ENCODE data around the gene RNF151.
A peak's percentile ranks its signal among the peaks of the same experiment; 100 is the strongest.

DNA sequence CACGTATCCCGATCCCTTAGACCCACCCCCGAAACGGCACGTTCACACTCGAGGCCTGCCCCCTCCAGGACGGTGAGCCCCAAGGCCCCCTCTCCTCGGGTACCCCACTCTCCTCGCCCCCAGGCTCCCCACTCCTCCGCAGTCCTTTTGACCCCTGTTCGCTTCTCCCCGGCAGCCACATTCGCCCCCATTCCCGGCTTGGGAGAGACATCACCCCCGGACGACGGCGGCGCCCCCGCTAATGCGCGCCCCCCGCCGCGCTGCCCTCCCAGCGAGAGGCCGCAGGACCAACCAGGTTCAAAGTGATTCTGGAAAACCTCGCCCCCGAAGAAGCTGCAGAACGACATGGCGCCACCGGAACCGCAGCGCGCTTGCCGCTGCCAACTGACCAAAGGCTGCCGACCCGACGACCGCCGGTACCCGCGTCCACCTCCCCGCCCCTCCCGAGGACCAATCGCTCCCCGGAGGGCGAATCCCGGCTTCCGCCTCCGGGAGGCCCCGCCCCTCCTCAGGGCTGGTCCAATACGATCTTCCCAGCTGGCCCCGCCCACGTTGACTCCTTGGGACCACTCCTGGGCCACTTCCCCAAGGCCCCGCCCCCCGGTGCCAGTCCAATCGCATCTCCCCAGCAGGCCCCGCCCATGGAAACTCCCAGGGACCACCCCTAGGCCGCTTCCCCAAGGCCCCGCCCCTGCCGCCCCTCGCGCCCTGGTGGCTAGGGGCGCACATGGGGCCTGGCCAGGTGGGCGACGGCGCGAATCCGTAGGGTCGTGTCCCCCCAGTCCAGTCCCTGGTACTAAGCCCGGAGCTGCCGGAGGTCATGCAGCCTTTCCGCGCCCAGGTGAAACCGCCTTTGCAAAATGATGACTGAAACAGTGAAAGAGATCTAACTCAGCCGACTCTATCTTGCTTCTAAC is 23.6 kb upstream of the RNF151 start, which contains the start of gene MSRB1:
- TF ChIP-seq POLR2AphosphoS5 (IDR thresholded peaks at IDR 0.05; ENCODE audit: borderline replicate concordance, low read depth, low read length): peak; percentile 68; the same call in 1 of the 2 replicates
- no peak for TF ChIP-seq EZH2 (IDR thresholded peaks at IDR 0.05)

Measured in SK-N-MC (cell line).